ENCODE measurements around the gene CDH26.

Gene CDH26

GRCh38 chr20:59933296-59933848 lies 24.9 kb upstream of the CDH26 start, which contains the start of gene SYCP2:
TSS of gene SYCP2 (minus strand) at chr20:59933637. CDS start at chr20:59922413, 11,224 bp downstream.
- no peaks in the 10 kb centered on the region for H3K27me3 ChIP-seq (ENCODE audit: insufficient read depth, poor library complexity, severe bottlenecking)
- H3K4me3 ChIP-seq (replicated peaks; ENCODE audit: insufficient read depth, low read length): peak within 1 kb of the TSS; percentile 49
- no peak for TF ChIP-seq POLR2AphosphoS5 (IDR thresholded peaks at IDR 0.05; ENCODE audit: low read depth)
- TF ChIP-seq GABPA (IDR thresholded peaks at IDR 0.05; ENCODE audit: low read depth): no peak
- TF ChIP-seq REST (IDR thresholded peaks at IDR 0.05; ENCODE audit: insufficient replicate concordance, low read depth): no peak
- TF ChIP-seq SPI1 (IDR thresholded peaks at IDR 0.05; ENCODE audit: borderline replicate concordance, low read depth): no peak
- no peak for TF ChIP-seq CTCF (IDR thresholded peaks at IDR 0.05; ENCODE audit: insufficient read depth, low read length)
- H3K27ac ChIP-seq (replicated peaks): no peak within 1 kb of the TSS
- DNase-seq (ENCODE audit: low read depth in 1 of 2, low spot score in 1 of 2): no peak

GRCh38 chr20:59933849-59934585 lies 24.2 kb upstream of the CDH26 start:
- Histone ChIP-seq H3K4me3 (replicated peaks; ENCODE audit: insufficient read depth, low read length) (peak overlapping the region; percentile 49), H3K27ac (replicated peaks) (no peak overlapping the region), H3K27me3 (ENCODE audit: insufficient read depth, poor library complexity, severe bottlenecking) (no peaks in the 10 kb centered on the region)
- peak in 1 of 2 experiments; percentile 65 for DNase-seq (ENCODE audit: low read depth in 1 of 2, low spot score in 1 of 2)
- TF ChIP-seq GABPA (IDR thresholded peaks at IDR 0.05; ENCODE audit: low read depth): no peak
- peak; percentile 77 for TF ChIP-seq CTCF (IDR thresholded peaks at IDR 0.05; ENCODE audit: insufficient read depth, low read length)
- TF ChIP-seq POLR2AphosphoS5 (IDR thresholded peaks at IDR 0.05; ENCODE audit: low read depth): no peak; the same call in 1 of the 2 replicates
- TF ChIP-seq SPI1 (IDR thresholded peaks at IDR 0.05; ENCODE audit: borderline replicate concordance, low read depth): no peak
- TF ChIP-seq REST (IDR thresholded peaks at IDR 0.05; ENCODE audit: insufficient replicate concordance, low read depth): peak; percentile 60

- no peak for TF ChIP-seq REST (IDR thresholded peaks at IDR 0.05; ENCODE audit: insufficient replicate concordance, low read depth)
- TF ChIP-seq POLR2AphosphoS5 (IDR thresholded peaks at IDR 0.05; ENCODE audit: low read depth): no peak
- no peak for TF ChIP-seq SPI1 (IDR thresholded peaks at IDR 0.05; ENCODE audit: borderline replicate concordance, low read depth)
- TF ChIP-seq CTCF (IDR thresholded peaks at IDR 0.05; ENCODE audit: insufficient read depth, low read length): no peak
- no peak for TF ChIP-seq GABPA (IDR thresholded peaks at IDR 0.05; ENCODE audit: low read depth)
- H3K27ac ChIP-seq (replicated peaks): no peak overlapping the region
- no peaks in the 10 kb centered on the region for H3K27me3 ChIP-seq (ENCODE audit: insufficient read depth, poor library complexity, severe bottlenecking)
- H3K4me3 ChIP-seq (replicated peaks; ENCODE audit: insufficient read depth, low read length): no peak overlapping the region
- no peak for DNase-seq (ENCODE audit: low read depth in 1 of 2, low spot score in 1 of 2)
Measured at GRCh38 chr20:59935457-59936185, 22.6 kb upstream of the CDH26 start.
